HEK293 (cell line): ENCODE data around the gene TMEM203.
A peak's percentile ranks its signal among the peaks of the same experiment; 100 is the strongest.

ENCODE experiments used
- GLIS2 ChIP-seq: fragments of 450-650 bp; formaldehyde crosslinking; IDR thresholded peaks from 2 replicates; pipeline ENCODE4 v1.5.1; 2016; ENCODE audit warnings: missing biosample characterization, missing genetic modification characterization
- HOXA7 ChIP-seq: sonication (generic); formaldehyde crosslinking; IDR thresholded peaks from 2 replicates; pipeline ENCODE4 v1.8.1; 2022; ENCODE audit warnings: missing genetic modification reagents, borderline replicate concordance
- HOXD13 ChIP-seq: sonication (generic); formaldehyde crosslinking; IDR thresholded peaks from 2 replicates; pipeline ENCODE4 v1.8.0; 2022; ENCODE audit warnings: missing genetic modification reagents, borderline replicate concordance
- KLF1 ChIP-seq: fragments of 450-650 bp; formaldehyde crosslinking; IDR thresholded peaks from 2 replicates; pipeline ENCODE4 v1.5.1; 2016; ENCODE audit warnings: missing biosample characterization, missing genetic modification characterization
- KLF10 ChIP-seq: fragments of 450-650 bp; IDR thresholded peaks from 2 replicates; pipeline ENCODE4 v1.5.1; 2018; ENCODE audit warnings: missing biosample characterization, mild to moderate bottlenecking, missing genetic modification characterization
- KLF8 ChIP-seq: fragments of 450-650 bp; formaldehyde crosslinking; IDR thresholded peaks from 2 replicates; pipeline ENCODE4 v1.5.1; 2016; ENCODE audit warnings: missing biosample characterization, missing genetic modification characterization
- MYNN ChIP-seq: fragments of 450-650 bp; formaldehyde crosslinking; IDR thresholded peaks from 2 replicates; pipeline ENCODE4 v1.5.1; 2016; ENCODE audit warnings: missing biosample characterization, missing genetic modification characterization, borderline replicate concordance
- SALL2 ChIP-seq: fragments of 450-650 bp; formaldehyde crosslinking; IDR thresholded peaks from 2 replicates; pipeline ENCODE4 v1.5.0; 2017; ENCODE audit warnings: missing biosample characterization, mild to moderate bottlenecking, missing genetic modification characterization, borderline replicate concordance
- SCRT2 ChIP-seq: fragments of 450-650 bp; formaldehyde crosslinking; IDR thresholded peaks from 2 replicates; pipeline ENCODE4 v1.5.1; 2016; ENCODE audit warnings: missing biosample characterization, missing genetic modification characterization
- SP2 ChIP-seq: fragments of 450-650 bp; formaldehyde crosslinking; IDR thresholded peaks from 2 replicates; pipeline ENCODE4 v1.5.1; 2016; ENCODE audit warnings: missing biosample characterization, missing genetic modification characterization
- ZBTB1 ChIP-seq: fragments of 450-650 bp; formaldehyde crosslinking; IDR thresholded peaks from 2 replicates; pipeline ENCODE4 v1.5.1; 2016; ENCODE audit warnings: missing biosample characterization, missing genetic modification characterization
- ZEB2 ChIP-seq: fragments of 450-650 bp; formaldehyde crosslinking; IDR thresholded peaks from 2 replicates; pipeline ENCODE4 v1.5.1; 2016; ENCODE audit warnings: missing biosample characterization, missing genetic modification characterization
- ZFP3 ChIP-seq: fragments of 450-650 bp; formaldehyde crosslinking; IDR thresholded peaks from 2 replicates; pipeline ENCODE4 v1.5.1; 2016; ENCODE audit warnings: low read depth, missing biosample characterization, missing genetic modification characterization
- ZIC2 ChIP-seq: fragments of 450-650 bp; formaldehyde crosslinking; IDR thresholded peaks from 2 replicates; pipeline ENCODE4 v1.5.1; 2016; ENCODE audit warnings: missing biosample characterization, missing genetic modification characterization
- ZNF112 ChIP-seq: fragments of 450-650 bp; formaldehyde crosslinking; IDR thresholded peaks from 2 replicates; pipeline ENCODE4 v1.5.0; 2017; ENCODE audit warnings: missing biosample characterization, missing genetic modification characterization
- ZNF146 ChIP-seq: fragments of 450-650 bp; formaldehyde crosslinking; IDR thresholded peaks from 2 replicates; pipeline ENCODE4 v1.5.1; 2016; ENCODE audit warnings: missing biosample characterization, missing genetic modification characterization
- ZNF16 ChIP-seq: fragments of 450-650 bp; formaldehyde crosslinking; IDR thresholded peaks from 2 replicates; pipeline ENCODE4 v1.5.1; 2016; ENCODE audit warnings: low read depth, missing biosample characterization, missing genetic modification characterization
- ZNF19 ChIP-seq: fragments of 450-650 bp; formaldehyde crosslinking; IDR thresholded peaks from 2 replicates; pipeline ENCODE4; 2016; ENCODE audit warnings: missing biosample characterization, missing genetic modification characterization, low read depth
- ZNF214 ChIP-seq: fragments of 450-650 bp; formaldehyde crosslinking; IDR thresholded peaks from 2 replicates; pipeline ENCODE4 v1.5.1; 2017; ENCODE audit warnings: missing biosample characterization, mild to moderate bottlenecking, missing genetic modification characterization, borderline replicate concordance
- ZNF266 ChIP-seq: fragments of 450-650 bp; formaldehyde crosslinking; IDR thresholded peaks from 2 replicates; pipeline ENCODE4 v1.5.1; 2016; ENCODE audit warnings: missing biosample characterization, missing genetic modification characterization, low read depth
- ZNF274 ChIP-seq, 2 experiments: fragments of 200-500 bp in 1 of 2; fragments of 450-650 bp in 1 of 2; sonication (Bioruptor generic) in 1 of 2; formaldehyde crosslinking in 1 of 2; IDR thresholded peaks; 2 replicates each; pipeline versions ENCODE4 v1.5.1 to v1.6.1; 2014 to 2016; ENCODE audit warnings: borderline replicate concordance in 1 of 2, inconsistent platforms in 1 of 2, low read length in 1 of 2, missing biosample characterization in 1 of 2, missing genetic modification characterization in 1 of 2
- ZNF292 ChIP-seq: fragments of 450-650 bp; formaldehyde crosslinking; IDR thresholded peaks from 2 replicates; pipeline ENCODE4 v1.5.1; 2016; ENCODE audit warnings: low read depth, missing biosample characterization, missing genetic modification characterization, borderline replicate concordance
- ZNF335 ChIP-seq: fragments of 450-650 bp; formaldehyde crosslinking; conservative IDR thresholded peaks from 2 replicates; pipeline ENCODE4 v1.5.1; 2016; ENCODE audit warnings: missing biosample characterization, missing genetic modification characterization
- ZNF391 ChIP-seq: fragments of 450-650 bp; formaldehyde crosslinking; IDR thresholded peaks from 2 replicates; pipeline ENCODE4 v1.5.1; 2016; ENCODE audit warnings: low read depth, missing biosample characterization, missing genetic modification characterization, borderline replicate concordance
- ZNF398 ChIP-seq: fragments of 450-650 bp; formaldehyde crosslinking; IDR thresholded peaks from 2 replicates; pipeline ENCODE4 v1.5.1; 2017; ENCODE audit warnings: missing biosample characterization, missing genetic modification characterization
- ZNF433 ChIP-seq: fragments of 450-650 bp; formaldehyde crosslinking; IDR thresholded peaks from 2 replicates; pipeline ENCODE4 v1.5.1; 2016; ENCODE audit warnings: missing biosample characterization, missing genetic modification characterization, low read depth
- ZNF449 ChIP-seq: fragments of 450-650 bp; formaldehyde crosslinking; IDR thresholded peaks from 2 replicates; pipeline ENCODE4 v1.5.1; 2017; ENCODE audit warnings: missing biosample characterization, mild to moderate bottlenecking, missing genetic modification characterization, moderate library complexity
- ZNF488 ChIP-seq: fragments of 450-650 bp; formaldehyde crosslinking; IDR thresholded peaks from 2 replicates; pipeline ENCODE4 v1.5.1; 2016; ENCODE audit warnings: missing biosample characterization, missing genetic modification characterization
- ZNF610 ChIP-seq: fragments of 450-650 bp; formaldehyde crosslinking; IDR thresholded peaks from 2 replicates; pipeline ENCODE4 v1.5.1; 2016; ENCODE audit warnings: missing biosample characterization, missing genetic modification characterization, borderline replicate concordance
- ZNF76 ChIP-seq: fragments of 450-650 bp; formaldehyde crosslinking; IDR thresholded peaks from 2 replicates; pipeline ENCODE4; 2016; ENCODE audit warnings: low read depth, missing biosample characterization, missing genetic modification characterization, borderline replicate concordance
- ZNF777 ChIP-seq: fragments of 450-650 bp; formaldehyde crosslinking; IDR thresholded peaks from 2 replicates; pipeline ENCODE4 v1.5.1; 2017; ENCODE audit warnings: missing biosample characterization, missing genetic modification characterization, borderline replicate concordance
- ZNF785 ChIP-seq: fragments of 450-650 bp; formaldehyde crosslinking; IDR thresholded peaks from 2 replicates; pipeline ENCODE4 v1.5.1; 2016; ENCODE audit warnings: missing biosample characterization, missing genetic modification characterization
- ZNF791 ChIP-seq: fragments of 450-650 bp; formaldehyde crosslinking; IDR thresholded peaks from 2 replicates; pipeline ENCODE4 v1.5.1; 2016; ENCODE audit warnings: missing biosample characterization, missing genetic modification characterization
- ZNF843 ChIP-seq: fragments of 450-650 bp; formaldehyde crosslinking; IDR thresholded peaks from 2 replicates; pipeline ENCODE4 v1.5.1; 2016; ENCODE audit warnings: missing biosample characterization, missing genetic modification characterization
- ZSCAN18 ChIP-seq: fragments of 450-650 bp; formaldehyde crosslinking; IDR thresholded peaks from 2 replicates; pipeline ENCODE4 v1.5.1; 2016; ENCODE audit warnings: missing biosample characterization, missing genetic modification characterization
- ZXDB ChIP-seq: fragments of 450-650 bp; formaldehyde crosslinking; IDR thresholded peaks from 2 replicates; pipeline ENCODE4 v1.5.1; 2016; ENCODE audit warnings: missing biosample characterization, missing genetic modification characterization

The TMEM203 gene

GRCh38 chr9:137240318-137240840 lies 34.9 kb upstream of the TMEM203 start (continued):
- peak; percentile 74 for TF ChIP-seq KLF10
- no peak for TF ChIP-seq HOXA7 (CRISPR knock-in tag)
- TF ChIP-seq ZNF391 (tag by site-specific recombination) = 0 out of 2 replicates have a peak, but pooled peaks have one; percentile 93
- no peak for TF ChIP-seq ZNF214
- no peak for TF ChIP-seq ZNF274 (IDR thresholded peaks at IDR 0.05; ENCODE audit: low read length)
- no peak for TF ChIP-seq ZNF274 (tag by site-specific recombination; IDR thresholded peaks at IDR 0.05; ENCODE audit: borderline replicate concordance)
- peak; percentile 97 for TF ChIP-seq ZEB2 (tag by site-specific recombination)
- TF ChIP-seq ZNF76 (tag by site-specific recombination) = peak; percentile 84; the same call in 1 of the 2 replicates
- TF ChIP-seq ZNF433 = no peak
- peak; percentile 97 for TF ChIP-seq ZNF398 (tag by site-specific recombination)
- TF ChIP-seq ZNF292 (tag by site-specific recombination) = no peak
- no peak for TF ChIP-seq SP2 (tag by site-specific recombination)
- no peak for TF ChIP-seq ZNF112 (tag by site-specific recombination)
- peak; percentile 36; the same call in 1 of the 2 replicates for TF ChIP-seq ZIC2
- peak; percentile 99 for TF ChIP-seq ZNF785 (tag by site-specific recombination)
- TF ChIP-seq ZNF777 (tag by site-specific recombination) = peak; percentile 86
- no peak for TF ChIP-seq HOXD13 (CRISPR knock-in tag)
- no peak for TF ChIP-seq ZNF791
- peak; percentile 93 for TF ChIP-seq ZNF335 (tag by site-specific recombination)
- no peak for TF ChIP-seq ZNF19
- peak; percentile 97 for TF ChIP-seq GLIS2 (tag by site-specific recombination)
- TF ChIP-seq ZNF146 (tag by site-specific recombination) = peak; percentile 22; the same call in 1 of the 2 replicates
- peak; percentile 29; the same call in 1 of the 2 replicates for TF ChIP-seq ZBTB1
- peak; percentile 98 for TF ChIP-seq KLF1 (tag by site-specific recombination)
- TF ChIP-seq SCRT2 = 0 out of 2 replicates have a peak, but pooled peaks have one; percentile 35
- no peak for TF ChIP-seq SALL2 (tag by site-specific recombination)
- TF ChIP-seq ZNF16 (tag by site-specific recombination) = no peak
- TF ChIP-seq ZNF488 (tag by site-specific recombination) = no peak
- TF ChIP-seq ZXDB (tag by site-specific recombination) = peak; percentile 92
- TF ChIP-seq ZFP3 (tag by site-specific recombination) = no peak
- peak; percentile 84 for TF ChIP-seq ZNF610 (tag by site-specific recombination)
- TF ChIP-seq KLF8 (tag by site-specific recombination) = peak; percentile 99
- no peak for TF ChIP-seq ZNF266
- no peak for TF ChIP-seq ZSCAN18
- TF ChIP-seq MYNN = no peak; the same call in 1 of the 2 replicates
- peak; percentile 73 for TF ChIP-seq ZNF449
- TF ChIP-seq ZNF843 (tag by site-specific recombination) = peak; percentile 54; the same call in 1 of the 2 replicates
